ENCODE data around the gene CUL4B.
"Not testable (repeated sequence)": the region's sequence is repeated elsewhere in the genome, so short reads cannot be mapped to it uniquely, and the experiment has no call there.

The CUL4B gene

GRCh38 chrX:120560842-120561633 is at the start of gene CUL4B:
Gene CUL4B, minus strand, starts transcription at chrX:120560962. Its CDS starts 324 bp downstream, at chrX:120560638.
- DNase-seq = peak; percentile 84

DNA sequence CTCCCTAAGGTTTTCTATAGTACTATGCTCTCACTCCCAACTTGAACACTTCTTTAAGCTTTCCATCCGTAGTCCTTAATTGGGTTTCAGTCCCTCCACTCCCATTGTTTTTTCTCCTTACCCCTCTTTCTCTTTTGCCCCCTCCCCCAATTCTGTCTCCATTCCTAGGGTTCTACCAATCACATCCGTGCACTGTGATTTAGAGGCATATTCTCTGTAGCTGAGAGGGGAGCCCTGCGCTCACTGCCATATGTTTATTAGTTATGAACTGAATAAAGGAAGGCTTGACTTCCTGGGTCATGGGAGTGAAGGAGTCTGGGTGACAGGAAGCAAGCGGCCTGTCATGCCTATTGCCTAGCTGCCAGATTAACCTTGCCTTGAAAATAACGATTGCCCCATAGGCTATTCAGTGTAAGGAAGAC is 43.6 kb upstream of the CUL4B start:
- DNase-seq = no peak

GRCh38 chrX:120603707-120604360 is 43.1 kb upstream of the CUL4B start, which contains the start of gene MCTS1:
Gene MCTS1, plus strand, starts transcription at chrX:120604101. Its CDS starts 136 bp downstream, at chrX:120604237.
- DNase-seq = peak; percentile 63

GRCh38 chrX:120585702-120586101 is 24.9 kb upstream of the CUL4B start:
- DNase-seq = no peak

DNA sequence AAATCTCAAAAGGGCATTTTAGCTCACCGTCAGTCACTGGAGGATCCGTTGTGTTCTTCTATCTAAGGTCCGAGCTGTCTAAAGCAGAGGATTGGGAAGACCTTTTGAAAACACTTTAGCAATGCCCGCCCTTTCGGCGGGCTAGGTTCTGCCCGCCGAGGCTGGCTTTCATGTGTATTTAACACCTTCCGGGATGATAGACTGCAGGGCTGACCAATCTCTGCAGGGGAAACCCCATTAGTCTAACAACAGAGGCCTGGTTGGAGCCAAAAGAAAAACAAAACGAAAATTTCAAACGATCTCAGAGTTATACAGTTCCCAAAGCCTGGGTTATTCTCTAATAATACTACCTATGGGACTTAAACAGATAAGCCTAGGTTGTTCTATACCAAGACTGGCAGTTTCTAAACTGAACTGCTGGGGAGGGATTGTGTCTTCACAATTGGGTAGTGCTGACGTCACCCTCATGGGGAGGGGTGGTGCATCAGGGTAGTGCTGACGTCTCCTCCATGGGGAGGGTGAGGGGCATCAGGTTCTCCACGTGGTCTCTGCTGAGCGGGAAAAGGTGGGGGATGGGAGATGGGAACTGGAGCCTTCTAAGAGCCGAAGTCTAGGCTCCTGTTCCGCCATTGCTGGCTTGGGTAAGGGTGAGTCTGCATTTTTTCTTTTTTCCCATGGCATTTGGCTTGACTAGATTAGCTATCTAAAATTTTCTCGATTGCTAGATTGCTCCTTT is 14.8 kb upstream of the CUL4B start:
- DNase-seq = no peak

DNA sequence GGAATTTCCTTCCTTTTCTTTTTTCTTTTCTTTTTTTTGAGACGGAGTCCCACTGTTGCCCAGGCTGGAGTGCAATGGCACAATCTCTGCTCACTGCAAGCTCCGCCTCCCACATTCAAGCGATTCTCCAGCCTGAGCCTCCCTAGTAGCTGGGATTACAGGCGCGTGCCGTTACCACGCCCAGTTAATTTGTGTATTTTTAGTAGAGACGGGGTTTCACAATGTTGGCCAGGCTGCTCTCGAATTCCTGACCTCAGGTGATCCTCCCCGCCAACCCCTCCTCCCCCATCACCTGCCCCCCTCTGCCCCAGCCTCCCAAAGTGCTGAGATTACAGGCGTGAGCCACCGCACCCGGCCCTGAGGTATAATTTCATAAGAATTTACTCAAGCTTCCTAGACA is 13.0 kb upstream of the CUL4B start:
- DNase-seq = not testable (repeated sequence)

DNA sequence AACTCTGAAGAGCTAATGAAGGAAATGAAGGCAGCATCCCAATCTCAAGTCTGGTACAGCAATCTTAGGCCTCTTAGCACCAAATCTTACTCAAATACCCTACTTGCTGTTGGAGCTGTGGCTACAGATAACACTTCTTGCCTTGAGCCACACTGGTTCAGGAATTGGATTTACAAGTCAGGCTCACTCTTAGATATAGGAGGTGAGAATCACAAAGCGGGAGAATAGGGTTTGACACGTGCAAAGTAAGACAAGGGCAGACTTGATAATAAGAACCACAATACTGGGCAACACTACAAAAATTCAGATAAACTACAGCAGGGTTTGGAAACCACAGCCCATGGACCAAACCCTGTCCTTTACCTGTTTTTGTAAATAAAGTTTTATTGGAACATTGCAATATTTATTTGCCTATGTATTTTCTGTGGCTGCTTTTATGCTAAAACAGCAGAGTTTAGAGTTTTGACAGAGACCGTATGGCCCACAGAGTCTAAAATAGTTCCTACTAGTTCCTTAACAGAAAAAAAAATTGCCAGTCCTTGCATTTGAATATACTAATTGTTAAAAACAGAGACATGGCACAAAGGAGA is 9.3 kb upstream of the CUL4B start:
- DNase-seq = no peak

GRCh38 chrX:120568609-120569008 is 7.8 kb upstream of the CUL4B start:
- DNase-seq = no peak

DNA sequence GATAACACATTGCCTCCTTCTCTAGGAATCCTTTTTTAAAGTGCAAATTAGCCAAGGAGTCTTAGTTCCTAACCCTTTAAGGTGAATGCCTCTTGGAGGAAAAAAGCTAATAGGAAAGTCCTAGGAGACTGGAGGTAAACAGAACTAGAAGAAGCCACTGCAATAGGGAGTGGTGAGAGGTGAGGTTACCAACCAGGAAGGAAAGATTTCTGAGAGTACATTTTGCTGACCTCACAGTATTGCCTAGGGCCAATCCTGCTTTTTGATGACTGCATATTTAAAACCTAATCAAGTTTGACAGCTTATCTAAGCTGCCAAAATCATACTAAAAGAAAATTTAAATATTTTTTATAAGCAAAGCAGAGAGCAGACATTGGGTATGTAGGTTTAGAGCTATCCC is 7.3 kb upstream of the CUL4B start:
- no peak for DNase-seq

DNA sequence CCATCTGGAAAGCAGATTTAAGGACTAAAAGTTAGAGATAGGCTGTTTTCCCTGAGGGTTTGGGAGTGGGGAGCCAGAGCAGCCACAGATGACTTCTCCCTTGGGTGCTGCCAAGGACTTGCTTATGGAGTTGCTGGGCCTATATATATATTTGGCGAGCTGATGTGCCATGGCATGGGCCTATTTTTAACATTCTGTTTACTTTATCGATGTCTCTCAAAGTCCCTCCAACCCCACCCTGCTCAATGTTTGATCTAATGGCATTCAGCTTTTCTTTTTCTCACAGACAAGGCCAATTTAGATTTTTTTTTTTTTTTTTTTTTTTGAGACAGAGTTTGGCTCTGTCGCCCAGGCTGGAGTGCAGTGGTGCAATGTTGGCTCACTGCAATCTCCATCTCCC is 6.1 kb upstream of the CUL4B start:
- no peak for DNase-seq

DNA sequence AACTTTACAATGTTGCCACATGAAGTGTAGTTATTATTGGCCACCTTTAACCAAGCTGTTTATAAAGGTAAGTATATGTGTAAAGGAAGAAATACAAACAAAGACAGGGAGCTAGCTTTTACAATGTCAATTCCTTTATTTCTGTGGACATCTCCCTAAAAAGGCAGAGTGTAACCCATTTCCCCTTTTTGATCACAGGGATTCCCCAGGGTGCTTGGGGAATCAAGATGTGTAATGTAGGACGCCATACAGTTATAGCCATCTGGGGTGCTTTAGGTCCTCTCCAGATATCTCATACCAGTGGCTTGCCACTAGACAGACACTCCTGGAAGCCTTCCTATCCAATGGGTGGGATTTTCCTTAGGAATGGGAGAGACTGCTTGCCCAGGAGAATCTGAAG is 4.2 kb upstream of the CUL4B start:
- DNase-seq = no peak

- no peak for DNase-seq
Observed at GRCh38 chrX:120562569-120562926, 1.8 kb upstream of the CUL4B start.

DNA sequence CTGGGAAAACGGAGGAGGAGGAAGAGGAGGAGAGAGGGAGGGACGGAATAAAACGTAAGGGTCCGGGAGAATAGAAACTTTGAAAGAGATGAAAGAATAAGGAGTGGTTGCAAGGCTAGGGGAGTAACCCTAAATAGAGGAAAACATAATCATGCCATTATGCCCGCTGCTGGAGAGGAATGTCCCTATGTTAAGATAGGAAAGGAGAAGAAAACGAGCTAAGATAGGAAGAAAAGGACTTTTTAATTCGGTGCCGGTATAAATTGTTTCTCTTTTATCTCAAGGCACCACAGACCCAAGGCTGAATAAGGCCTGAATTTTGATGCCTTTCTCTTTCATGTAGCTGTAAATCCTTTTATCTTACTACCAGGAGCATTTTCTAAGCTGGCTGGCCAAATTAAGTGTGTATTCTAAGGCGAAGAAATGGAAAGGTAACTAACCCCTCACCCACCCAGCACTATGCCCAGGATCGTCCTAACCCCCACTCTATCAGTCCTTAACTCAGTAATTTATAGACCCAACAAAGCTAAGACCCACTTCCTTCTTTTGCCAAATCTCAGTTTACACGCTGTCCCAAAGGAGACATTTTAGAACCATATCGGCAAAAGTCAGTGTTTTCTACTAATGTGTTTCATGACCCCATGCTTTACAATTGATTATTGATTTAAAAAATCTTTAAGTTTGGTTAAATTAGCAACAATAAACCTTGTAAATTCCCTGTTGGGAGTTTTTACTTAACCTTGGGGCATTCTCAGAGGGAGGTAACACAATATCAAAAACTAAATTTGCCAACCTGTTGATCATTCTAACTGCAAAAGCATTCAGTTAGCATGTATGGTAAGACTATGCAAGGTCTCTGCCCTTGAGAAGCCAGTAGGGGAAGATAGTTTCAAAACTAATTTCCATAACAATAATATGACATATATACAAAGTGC is 1.1 kb upstream of the CUL4B start:
- DNase-seq = no peak

- peak; percentile 37 for DNase-seq
Observed at GRCh38 chrX:120560405-120560841, 339 bp downstream of the CUL4B start.

DNA sequence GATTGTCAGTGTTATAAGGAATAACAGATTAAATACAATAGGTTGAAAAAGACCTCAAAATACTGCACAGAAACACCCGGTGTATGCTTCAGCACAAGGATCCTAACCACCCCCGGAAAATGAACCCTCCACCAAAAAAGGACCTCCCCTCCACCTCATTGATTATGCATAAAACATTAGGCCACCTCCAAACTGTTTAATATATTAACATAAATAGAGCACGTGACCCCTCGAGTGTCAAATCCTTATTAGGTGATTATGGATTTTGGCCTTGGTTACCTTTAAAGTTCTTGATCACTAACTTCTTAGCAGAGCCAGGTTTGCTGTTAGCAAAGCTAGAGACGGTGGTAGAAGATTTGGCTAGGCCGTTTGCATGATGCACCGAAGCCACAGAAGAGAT is 958 bp downstream of the CUL4B start:
- DNase-seq = no peak

DNA sequence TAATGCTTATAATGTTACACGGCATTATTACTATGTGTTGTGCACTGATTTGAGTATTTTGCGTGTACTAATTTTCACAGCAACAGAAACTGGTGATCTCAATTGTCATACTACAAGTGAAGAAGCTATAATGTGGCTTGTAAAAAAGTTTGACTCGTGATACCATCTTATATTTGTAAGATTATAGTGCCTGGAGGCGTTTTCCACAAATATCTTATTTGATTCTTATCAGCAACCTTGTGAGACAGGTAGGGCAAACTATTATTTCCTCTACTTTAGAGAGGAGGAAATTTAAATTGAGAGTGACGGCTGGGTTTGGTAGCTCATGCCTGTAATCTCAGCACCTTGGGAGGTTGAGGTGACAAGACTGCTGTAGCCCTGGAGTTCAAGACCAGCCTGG is 4.5 kb downstream of the CUL4B start:
- DNase-seq = no peak

DNA sequence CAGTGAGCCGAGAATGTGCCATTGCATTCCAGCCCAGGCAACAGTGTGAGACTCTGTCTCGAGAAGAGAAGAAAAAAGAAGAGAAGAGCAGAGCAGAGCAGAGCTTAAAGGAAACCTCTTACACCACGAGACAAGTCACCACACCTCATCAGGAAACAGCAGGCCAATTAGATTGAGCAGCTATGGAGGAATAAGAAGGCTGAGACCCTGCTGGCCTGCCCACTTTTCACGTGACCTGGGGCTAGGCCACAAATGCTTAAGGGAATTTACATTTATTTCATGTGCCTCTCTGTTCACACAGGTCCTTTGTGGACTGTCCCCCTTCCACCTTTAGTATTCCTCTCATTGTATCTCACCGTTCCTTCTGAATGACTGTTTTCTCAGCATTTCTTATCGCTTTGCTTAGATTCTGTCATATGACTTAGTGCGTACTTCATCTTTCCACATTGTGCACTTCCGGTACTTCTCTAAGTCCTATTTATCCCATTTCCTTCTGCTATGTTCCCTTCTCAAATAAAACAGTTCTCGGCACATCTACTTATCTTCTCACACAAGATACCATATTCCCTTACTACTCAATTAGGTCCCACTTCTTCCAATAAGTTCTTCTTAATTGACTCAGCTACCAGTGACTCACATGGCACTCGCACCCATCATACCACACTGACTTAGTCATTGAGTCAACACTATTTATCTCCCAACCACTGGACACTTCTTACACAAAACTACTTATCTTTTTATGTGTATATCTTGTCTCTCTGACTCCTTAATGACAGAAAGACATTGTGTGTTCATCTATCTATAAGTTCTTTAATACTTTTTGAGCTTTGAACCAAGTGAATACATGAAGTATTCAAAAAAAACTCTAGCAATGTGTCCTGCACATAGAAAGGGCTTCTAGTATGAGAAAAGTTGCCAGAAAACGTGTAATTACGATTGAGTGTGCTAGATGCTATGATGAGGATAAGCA is 11.0 kb downstream of the CUL4B start:
- DNase-seq = no peak

- no peak for DNase-seq
Observed at GRCh38 chrX:120536061-120536460, 24.7 kb downstream of the CUL4B start.

DNA sequence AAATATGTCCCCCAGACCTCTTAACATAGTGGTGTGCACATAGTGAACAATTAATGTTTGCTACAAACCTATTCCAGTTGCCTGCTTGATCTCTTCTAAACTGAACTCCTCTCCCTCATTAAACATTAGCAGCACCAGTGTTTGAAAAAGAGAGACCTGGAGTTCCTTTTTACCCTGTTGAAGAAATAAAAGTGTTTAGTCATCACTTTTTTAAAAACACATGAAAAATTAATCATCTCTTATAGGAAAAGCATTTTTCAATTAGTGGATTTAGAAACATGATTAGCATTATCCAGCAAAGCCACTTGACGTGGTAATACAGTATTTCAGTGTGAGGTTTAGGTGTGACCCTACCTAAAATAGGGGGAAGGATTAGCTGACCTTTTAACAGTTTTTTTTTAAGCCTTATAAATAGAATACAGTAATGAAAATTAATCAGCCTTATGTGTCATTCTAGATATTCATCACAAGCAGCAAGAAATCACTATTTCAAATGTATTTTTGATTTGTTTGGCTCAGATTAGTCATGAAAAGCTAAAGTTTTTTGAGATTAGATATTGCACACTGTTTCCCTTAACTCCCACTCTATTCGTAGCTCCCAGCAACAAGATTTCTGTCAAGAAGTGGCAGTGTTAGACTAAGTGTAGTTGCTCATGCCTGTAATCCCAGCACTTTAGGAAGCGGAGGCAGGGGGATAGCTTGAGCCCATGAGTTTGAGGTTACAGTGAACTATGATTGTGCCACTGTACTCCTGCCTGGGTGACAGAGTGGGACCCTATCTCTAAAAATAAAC is 26.2 kb downstream of the CUL4B start:
- no peak for DNase-seq

DNA sequence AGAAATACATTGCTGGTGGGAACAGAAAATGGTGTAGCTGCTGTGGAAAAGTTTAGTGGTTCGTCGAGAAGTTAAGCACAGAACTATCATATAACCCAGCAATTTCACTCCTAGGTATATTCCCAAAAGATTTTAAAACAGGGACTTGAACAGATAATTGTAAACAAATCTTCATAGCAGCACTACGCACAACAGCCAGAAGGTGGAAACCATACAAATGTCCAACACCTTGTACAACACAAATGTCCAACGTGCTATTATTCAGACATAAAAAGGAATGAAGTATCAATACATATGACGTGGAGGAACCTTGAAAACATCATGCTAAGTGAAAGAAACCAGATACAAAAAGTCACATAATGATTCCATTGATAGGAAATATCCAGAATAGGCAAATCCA is 37.9 kb downstream of the CUL4B start:
- no peak for DNase-seq
